HEK293 (cell line): ENCODE data around the gene TSPAN10.

ENCODE experiments used
- CTCF ChIA-PET: fragments of 350-600 bp; formaldehyde crosslinking; extraction: SDS; loops from one replicate; lab custom pipeline; 2021; ENCODE audit warnings: antibody characterized with exemption; lab: Yijun Ruan, JAX
- POLR2A ChIA-PET: fragments of 300-600 bp; formaldehyde crosslinking; extraction: SDS; loops from one replicate; lab custom pipeline; 2020; ENCODE audit warnings: antibody characterized with exemption, inconsistent platforms; lab: Yijun Ruan, JAX
- H3K27ac ChIP-seq: fragments of 200-500 bp; sonication (Bioruptor generic); 2 replicates; pipeline ENCODE4 v1.5.1; 2014; ENCODE audit warnings: low read depth, low read length, control low read depth, inconsistent platforms; ENCODE audit errors: extremely low read depth
- H3K36me3 ChIP-seq, 2 experiments: fragments of 200-500 bp in 1 of 2; sonication (Bioruptor generic) in 1 of 2; 1 replicate in 1 of 2; 2 replicates in 1 of 2; pipeline ENCODE4 v1.5.1; 2014 to 2017; ENCODE audit warnings: inconsistent platforms in 2 of 2, low read length in 2 of 2; ENCODE audit not compliant: control insufficient read depth in 2 of 2, insufficient read depth in 1 of 2
- H3K4me1 ChIP-seq: fragments of 200-500 bp; sonication (Bioruptor generic); 2 replicates; pipeline ENCODE4 v1.5.1; 2014; ENCODE audit warnings: mild to moderate bottlenecking, low read length, inconsistent platforms; ENCODE audit not compliant: control insufficient read depth, insufficient read depth
- H3K4me3 ChIP-seq: 2 replicates; pipeline ENCODE4 v1.5.1; 2011; ENCODE audit warnings: low read depth, mild to moderate bottlenecking, control low read depth, low read length, moderate library complexity
- H3K9me3 ChIP-seq: fragments of 200-500 bp; sonication (Bioruptor generic); 2 replicates; pipeline ENCODE4 v1.5.1; 2014; ENCODE audit warnings: low read depth, low read length, inconsistent platforms; ENCODE audit not compliant: control insufficient read depth, insufficient read depth
- HOXA7 ChIP-seq: sonication (generic); formaldehyde crosslinking; IDR thresholded peaks from 2 replicates; pipeline ENCODE4 v1.8.1; 2022; ENCODE audit warnings: missing genetic modification reagents, borderline replicate concordance
- SALL2 ChIP-seq: fragments of 450-650 bp; formaldehyde crosslinking; IDR thresholded peaks from 2 replicates; pipeline ENCODE4 v1.5.0; 2017; ENCODE audit warnings: missing biosample characterization, mild to moderate bottlenecking, missing genetic modification characterization, borderline replicate concordance
- SETDB1 ChIP-seq: IDR thresholded peaks from one replicate; pipeline ENCODE4 v1.6.1; 2017; ENCODE audit warnings: mild to moderate bottlenecking, low read length, moderate library complexity, mixed read lengths; ENCODE audit not compliant: insufficient read length
- TRIM28 ChIP-seq: IDR thresholded peaks from 2 replicates; pipeline ENCODE4 v1.6.1; 2011; ENCODE audit warnings: low read length, control low read depth, borderline replicate concordance
- ZFP3 ChIP-seq: fragments of 450-650 bp; formaldehyde crosslinking; IDR thresholded peaks from 2 replicates; pipeline ENCODE4 v1.5.1; 2016; ENCODE audit warnings: low read depth, missing biosample characterization, missing genetic modification characterization
- ZNF132 ChIP-seq: fragments of 450-650 bp; formaldehyde crosslinking; IDR thresholded peaks from 2 replicates; pipeline ENCODE4 v1.5.1; 2017; ENCODE audit warnings: missing biosample characterization, missing genetic modification characterization, borderline replicate concordance
- ZNF175 ChIP-seq: fragments of 450-650 bp; formaldehyde crosslinking; IDR thresholded peaks from 2 replicates; pipeline ENCODE4 v1.5.1; 2016; ENCODE audit warnings: missing biosample characterization, missing genetic modification characterization
- ZNF221 ChIP-seq: fragments of 450-650 bp; formaldehyde crosslinking; IDR thresholded peaks from 2 replicates; pipeline ENCODE4 v1.5.1; 2017; ENCODE audit warnings: missing biosample characterization, missing genetic modification characterization, borderline replicate concordance
- ZNF248 ChIP-seq: fragments of 450-650 bp; formaldehyde crosslinking; IDR thresholded peaks from 2 replicates; pipeline ENCODE4 v1.5.1; 2017; ENCODE audit warnings: missing biosample characterization, missing genetic modification characterization
- ZNF37A ChIP-seq: fragments of 450-650 bp; IDR thresholded peaks from 2 replicates; pipeline ENCODE4 v1.5.1; 2018; ENCODE audit warnings: missing biosample characterization, missing genetic modification characterization
- ZNF549 ChIP-seq: fragments of 450-650 bp; IDR thresholded peaks from 2 replicates; pipeline ENCODE4 v1.5.1; 2018; ENCODE audit warnings: missing biosample characterization, missing genetic modification characterization, mild to moderate bottlenecking, inconsistent platforms, moderate library complexity
- ZNF560 ChIP-seq: fragments of 450-650 bp; formaldehyde crosslinking; IDR thresholded peaks from 2 replicates; pipeline ENCODE4 v1.5.1; 2017; ENCODE audit warnings: missing biosample characterization, missing genetic modification characterization, borderline replicate concordance
- ZNF626 ChIP-seq: fragments of 450-650 bp; sonication (Bioruptor Pico); formaldehyde crosslinking; IDR thresholded peaks from 2 replicates; pipeline ENCODE4 v1.5.1; 2018; ENCODE audit warnings: missing biosample characterization, missing genetic modification characterization, inconsistent platforms
- ZNF670 ChIP-seq: fragments of 450-650 bp; formaldehyde crosslinking; IDR thresholded peaks from 2 replicates; pipeline ENCODE4 v1.5.1; 2016; ENCODE audit warnings: missing biosample characterization, missing genetic modification characterization, low read depth
- ZNF701 ChIP-seq: fragments of 450-650 bp; formaldehyde crosslinking; IDR thresholded peaks from 2 replicates; pipeline ENCODE4 v1.5.1; 2016; ENCODE audit warnings: missing biosample characterization, missing genetic modification characterization
- TF ChIP-seq, protein P1 (sequence below): fragments of 450-650 bp; formaldehyde crosslinking; IDR thresholded peaks from 2 replicates; pipeline ENCODE4 v1.5.1; 2017; ENCODE audit warnings: missing biosample characterization, mild to moderate bottlenecking, missing genetic modification characterization, moderate library complexity
- TF ChIP-seq, protein P2 (sequence below): fragments of 450-650 bp; formaldehyde crosslinking; IDR thresholded peaks from 2 replicates; pipeline ENCODE4 v1.5.1; 2016; ENCODE audit warnings: missing biosample characterization, missing genetic modification characterization
- TF ChIP-seq, protein P3 (sequence below): fragments of 450-650 bp; formaldehyde crosslinking; IDR thresholded peaks from 2 replicates; pipeline ENCODE4 v1.5.1; 2016; ENCODE audit warnings: missing biosample characterization, missing genetic modification characterization

Gene TSPAN10

DNA sequence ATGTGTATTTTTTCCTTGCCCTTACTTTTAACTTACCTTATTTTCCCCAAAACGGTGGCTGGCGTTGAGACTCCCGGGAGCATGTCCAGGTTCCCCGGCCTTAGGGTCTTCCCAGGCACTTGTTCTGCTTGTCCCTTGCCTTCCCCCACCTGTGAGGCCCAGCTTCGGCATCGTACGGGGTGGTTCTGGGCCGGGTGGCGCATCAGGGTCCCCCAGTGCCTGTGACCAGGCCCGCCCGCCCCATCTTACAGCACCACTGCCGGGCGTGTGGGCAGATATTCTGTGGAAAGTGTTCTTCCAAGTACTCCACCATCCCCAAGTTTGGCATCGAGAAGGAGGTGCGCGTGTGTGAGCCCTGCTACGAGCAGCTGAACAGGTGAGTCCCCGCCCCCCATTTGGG is 54.2 kb downstream of the TSPAN10 start:
- CTCF ChIA-PET = interaction anchor here (1.0 to 1.1 kb wide), 2 partner anchors 11 to 16 kb away, joined by 3 read pairs; no protein-coding TSS in a partner anchor
- Histone ChIP-seq H3K9me3 (no peaks in the 10 kb centered on the region), H3K4me3 (no peak overlapping the region), H3K4me1 (no peaks in the 10 kb centered on the region), H3K27ac (no peak overlapping the region), H3K36me3 (peaks cover 6 to 98% of the 10 kb centered on the region in 2 experiments; a peak in 2 of 3 replicates)
- TF ChIP-seq TRIM28 (no peak), ZNF626 (tag by site-specific recombination) (no peak), HOXA7 (CRISPR knock-in tag) (no peak), ZNF248 (tag by site-specific recombination) (no peak), ZNF132 (tag by site-specific recombination) (no peak), SALL2 (tag by site-specific recombination) (no peak), SETDB1 (no peak), ZFP3 (tag by site-specific recombination) (no peak), ZNF701 (tag by site-specific recombination) (no peak), ZNF221 (tag by site-specific recombination) (no peak), ZNF560 (no peak), ZNF549 (no peak), ZNF670 (tag by site-specific recombination) (no peak), ZNF175 (tag by site-specific recombination) (no peak), ZNF37A (no peak)
- TF ChIP-seq, protein P1, sequence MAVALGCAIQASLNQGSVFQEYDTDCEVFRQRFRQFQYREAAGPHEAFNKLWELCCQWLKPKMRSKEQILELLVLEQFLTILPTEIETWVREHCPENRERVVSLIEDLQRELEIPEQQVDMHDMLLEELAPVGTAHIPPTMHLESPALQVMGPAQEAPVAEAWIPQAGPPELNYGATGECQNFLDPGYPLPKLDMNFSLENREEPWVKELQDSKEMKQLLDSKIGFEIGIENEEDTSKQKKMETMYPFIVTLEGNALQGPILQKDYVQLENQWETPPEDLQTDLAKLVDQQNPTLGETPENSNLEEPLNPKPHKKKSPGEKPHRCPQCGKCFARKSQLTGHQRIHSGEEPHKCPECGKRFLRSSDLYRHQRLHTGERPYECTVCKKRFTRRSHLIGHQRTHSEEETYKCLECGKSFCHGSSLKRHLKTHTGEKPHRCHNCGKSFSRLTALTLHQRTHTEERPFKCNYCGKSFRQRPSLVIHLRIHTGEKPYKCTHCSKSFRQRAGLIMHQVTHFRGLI (tag by site-specific recombination) = no peak
- TF ChIP-seq, protein P2, sequence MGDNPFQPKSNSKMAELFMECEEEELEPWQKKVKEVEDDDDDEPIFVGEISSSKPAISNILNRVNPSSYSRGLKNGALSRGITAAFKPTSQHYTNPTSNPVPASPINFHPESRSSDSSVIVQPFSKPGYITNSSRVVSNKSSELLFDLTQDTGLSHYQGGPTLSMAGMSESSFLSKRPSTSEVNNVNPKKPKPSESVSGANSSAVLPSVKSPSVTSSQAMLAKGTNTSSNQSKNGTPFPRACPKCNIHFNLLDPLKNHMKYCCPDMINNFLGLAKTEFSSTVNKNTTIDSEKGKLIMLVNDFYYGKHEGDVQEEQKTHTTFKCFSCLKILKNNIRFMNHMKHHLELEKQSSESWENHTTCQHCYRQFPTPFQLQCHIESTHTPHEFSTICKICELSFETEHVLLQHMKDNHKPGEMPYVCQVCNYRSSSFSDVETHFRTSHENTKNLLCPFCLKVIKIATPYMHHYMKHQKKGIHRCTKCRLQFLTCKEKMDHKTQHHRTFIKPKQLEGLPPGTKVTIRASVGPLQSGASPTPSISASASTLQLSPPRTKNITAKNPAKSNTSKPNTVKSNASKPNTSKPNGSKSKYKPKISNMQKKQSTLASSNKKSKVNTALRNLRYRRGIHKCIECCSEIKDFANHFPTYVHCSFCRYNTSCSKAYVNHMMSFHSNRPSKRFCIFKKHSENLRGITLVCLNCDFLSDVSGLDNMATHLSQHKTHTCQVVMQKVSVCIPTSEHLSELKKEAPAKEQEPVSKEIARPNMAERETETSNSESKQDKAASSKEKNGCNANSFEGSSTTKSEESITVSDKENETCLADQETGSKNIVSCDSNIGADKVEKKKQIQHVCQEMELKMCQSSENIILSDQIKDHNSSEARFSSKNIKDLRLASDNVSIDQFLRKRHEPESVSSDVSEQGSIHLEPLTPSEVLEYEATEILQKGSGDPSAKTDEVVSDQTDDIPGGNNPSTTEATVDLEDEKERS (tag by site-specific recombination) = no peak
- TF ChIP-seq, protein P3, sequence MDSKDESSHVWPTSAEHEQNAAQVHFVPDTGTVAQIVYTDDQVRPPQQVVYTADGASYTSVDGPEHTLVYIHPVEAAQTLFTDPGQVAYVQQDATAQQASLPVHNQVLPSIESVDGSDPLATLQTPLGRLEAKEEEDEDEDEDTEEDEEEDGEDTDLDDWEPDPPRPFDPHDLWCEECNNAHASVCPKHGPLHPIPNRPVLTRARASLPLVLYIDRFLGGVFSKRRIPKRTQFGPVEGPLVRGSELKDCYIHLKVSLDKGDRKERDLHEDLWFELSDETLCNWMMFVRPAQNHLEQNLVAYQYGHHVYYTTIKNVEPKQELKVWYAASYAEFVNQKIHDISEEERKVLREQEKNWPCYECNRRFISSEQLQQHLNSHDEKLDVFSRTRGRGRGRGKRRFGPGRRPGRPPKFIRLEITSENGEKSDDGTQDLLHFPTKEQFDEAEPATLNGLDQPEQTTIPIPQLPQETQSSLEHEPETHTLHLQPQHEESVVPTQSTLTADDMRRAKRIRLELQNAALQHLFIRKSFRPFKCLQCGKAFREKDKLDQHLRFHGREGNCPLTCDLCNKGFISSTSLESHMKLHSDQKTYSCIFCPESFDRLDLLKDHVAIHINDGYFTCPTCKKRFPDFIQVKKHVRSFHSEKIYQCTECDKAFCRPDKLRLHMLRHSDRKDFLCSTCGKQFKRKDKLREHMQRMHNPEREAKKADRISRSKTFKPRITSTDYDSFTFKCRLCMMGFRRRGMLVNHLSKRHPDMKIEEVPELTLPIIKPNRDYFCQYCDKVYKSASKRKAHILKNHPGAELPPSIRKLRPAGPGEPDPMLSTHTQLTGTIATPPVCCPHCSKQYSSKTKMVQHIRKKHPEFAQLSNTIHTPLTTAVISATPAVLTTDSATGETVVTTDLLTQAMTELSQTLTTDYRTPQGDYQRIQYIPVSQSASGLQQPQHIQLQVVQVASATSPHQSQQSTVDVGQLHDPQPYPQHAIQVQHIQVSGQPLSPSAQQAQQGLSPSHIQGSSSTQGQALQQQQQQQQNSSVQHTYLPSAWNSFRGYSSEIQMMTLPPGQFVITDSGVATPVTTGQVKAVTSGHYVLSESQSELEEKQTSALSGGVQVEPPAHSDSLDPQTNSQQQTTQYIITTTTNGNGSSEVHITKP = no peak
- POLR2A ChIA-PET = interaction anchor here (2.3 kb wide), 1 partner anchor 11 kb away, joined by 10 read pairs; the partner anchor contains the start of gene MRPL12
